ENCODE data around the gene DCN.

DNA sequence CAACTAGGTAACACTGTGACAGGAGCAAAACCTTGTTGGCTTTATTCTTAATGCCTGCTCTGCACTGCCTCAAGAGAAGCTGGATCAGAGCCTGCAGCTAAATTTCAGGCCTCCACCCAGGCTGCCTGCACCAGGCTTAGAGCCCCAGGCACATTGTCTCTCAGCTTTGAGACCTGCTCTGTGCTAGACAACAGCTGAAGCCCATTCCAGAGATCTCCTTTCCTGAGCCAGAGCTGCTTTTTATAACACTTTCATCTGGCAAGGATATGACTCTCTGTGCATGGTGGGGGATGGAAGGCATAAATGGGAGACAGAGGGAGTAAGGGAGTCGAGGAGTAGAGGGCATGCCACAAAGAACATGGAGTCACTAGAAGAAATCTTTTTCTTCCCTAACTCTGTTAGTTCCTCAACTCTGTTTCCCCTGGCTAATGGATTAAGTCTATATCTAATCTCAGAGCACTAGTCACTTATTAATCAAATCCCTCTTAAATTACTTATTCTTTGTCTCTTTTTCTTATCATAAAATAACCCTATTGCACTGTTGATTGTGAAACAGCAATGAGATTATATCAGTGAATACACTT, 44.2 kb downstream of the DCN start:
- no peak for TF ChIP-seq EZH2 (IDR thresholded peaks at IDR 0.05; ENCODE audit: insufficient read depth, poor library complexity, severe bottlenecking)
- TF ChIP-seq EZH2phosphoT487 (IDR thresholded peaks at IDR 0.05; ENCODE audit: insufficient read depth, low read depth) = no peak
